Ovary (tissue), 3 donors: ENCODE measurements around the gene TEDC2.

ENCODE experiments used
- EP300 ChIP-seq: sonication (generic); formaldehyde crosslinking; IDR thresholded peaks from one replicate; pipeline ENCODE4 v1.6.1; 2017; ENCODE audit warnings: antibody characterized with exemption
- POLR2A ChIP-seq: fragments of 450-650 bp; IDR thresholded peaks from one replicate; pipeline ENCODE4 v1.6.1; 2017; ENCODE audit warnings: antibody characterized with exemption, mild to moderate bottlenecking, moderate library complexity
- TF ChIP-seq, protein P1 (sequence below), 3 donors: fragments of 450-650 bp in 2 of 3; fragments of 200-600 bp in 1 of 3; IDR thresholded peaks; one replicate each; pipeline versions ENCODE4 v1.5.1 to v1.8.0; 2016 to 2022; ENCODE audit warnings: antibody characterized with exemption in 3 of 3, mild to moderate bottlenecking in 1 of 3
- donor health status: DM: no; HTN: no; CAD: no.

- TF ChIP-seq, protein P1, sequence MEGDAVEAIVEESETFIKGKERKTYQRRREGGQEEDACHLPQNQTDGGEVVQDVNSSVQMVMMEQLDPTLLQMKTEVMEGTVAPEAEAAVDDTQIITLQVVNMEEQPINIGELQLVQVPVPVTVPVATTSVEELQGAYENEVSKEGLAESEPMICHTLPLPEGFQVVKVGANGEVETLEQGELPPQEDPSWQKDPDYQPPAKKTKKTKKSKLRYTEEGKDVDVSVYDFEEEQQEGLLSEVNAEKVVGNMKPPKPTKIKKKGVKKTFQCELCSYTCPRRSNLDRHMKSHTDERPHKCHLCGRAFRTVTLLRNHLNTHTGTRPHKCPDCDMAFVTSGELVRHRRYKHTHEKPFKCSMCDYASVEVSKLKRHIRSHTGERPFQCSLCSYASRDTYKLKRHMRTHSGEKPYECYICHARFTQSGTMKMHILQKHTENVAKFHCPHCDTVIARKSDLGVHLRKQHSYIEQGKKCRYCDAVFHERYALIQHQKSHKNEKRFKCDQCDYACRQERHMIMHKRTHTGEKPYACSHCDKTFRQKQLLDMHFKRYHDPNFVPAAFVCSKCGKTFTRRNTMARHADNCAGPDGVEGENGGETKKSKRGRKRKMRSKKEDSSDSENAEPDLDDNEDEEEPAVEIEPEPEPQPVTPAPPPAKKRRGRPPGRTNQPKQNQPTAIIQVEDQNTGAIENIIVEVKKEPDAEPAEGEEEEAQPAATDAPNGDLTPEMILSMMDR (IDR thresholded peaks at IDR 0.05) = peak; percentile 98
- no peak for TF ChIP-seq POLR2A
- no peak for TF ChIP-seq EP300
Measured at GRCh38 chr16:2500918-2501750, 41.2 kb downstream of the TEDC2 start.
